GM10266 (cell line): Measurements from ENCODE around the gene CCDC57.
"Not testable (repeated sequence)": the region's sequence is repeated elsewhere in the genome, so short reads cannot be mapped to it uniquely, and the experiment has no call there.

ENCODE experiments used
- DNase-seq: peaks from one replicate; pipeline ENCODE4 v3.0.0; 2012; ENCODE audit errors: extremely low spot score
- TF ChIP-seq, protein P1 (sequence below): IDR thresholded peaks from 2 replicates; pipeline ENCODE4 v1.5.1; 2012; ENCODE audit warnings: mild to moderate bottlenecking, low read depth; ENCODE audit not compliant: control insufficient read depth, insufficient read depth; ENCODE audit errors: missing control alignments

The CCDC57 gene

GRCh38 chr17:82199496-82199895 is 13.1 kb downstream of the CCDC57 start:
- TF ChIP-seq, protein P1, sequence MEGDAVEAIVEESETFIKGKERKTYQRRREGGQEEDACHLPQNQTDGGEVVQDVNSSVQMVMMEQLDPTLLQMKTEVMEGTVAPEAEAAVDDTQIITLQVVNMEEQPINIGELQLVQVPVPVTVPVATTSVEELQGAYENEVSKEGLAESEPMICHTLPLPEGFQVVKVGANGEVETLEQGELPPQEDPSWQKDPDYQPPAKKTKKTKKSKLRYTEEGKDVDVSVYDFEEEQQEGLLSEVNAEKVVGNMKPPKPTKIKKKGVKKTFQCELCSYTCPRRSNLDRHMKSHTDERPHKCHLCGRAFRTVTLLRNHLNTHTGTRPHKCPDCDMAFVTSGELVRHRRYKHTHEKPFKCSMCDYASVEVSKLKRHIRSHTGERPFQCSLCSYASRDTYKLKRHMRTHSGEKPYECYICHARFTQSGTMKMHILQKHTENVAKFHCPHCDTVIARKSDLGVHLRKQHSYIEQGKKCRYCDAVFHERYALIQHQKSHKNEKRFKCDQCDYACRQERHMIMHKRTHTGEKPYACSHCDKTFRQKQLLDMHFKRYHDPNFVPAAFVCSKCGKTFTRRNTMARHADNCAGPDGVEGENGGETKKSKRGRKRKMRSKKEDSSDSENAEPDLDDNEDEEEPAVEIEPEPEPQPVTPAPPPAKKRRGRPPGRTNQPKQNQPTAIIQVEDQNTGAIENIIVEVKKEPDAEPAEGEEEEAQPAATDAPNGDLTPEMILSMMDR: no peak

GRCh38 chr17:82198092-82198491 is 14.6 kb downstream of the CCDC57 start:
- no peak for DNase-seq
- TF ChIP-seq, protein P1: no peak

More at GRCh38 chr17:82199496-82199895, 13.1 kb downstream of the CCDC57 start:
- no peak for DNase-seq

DNA sequence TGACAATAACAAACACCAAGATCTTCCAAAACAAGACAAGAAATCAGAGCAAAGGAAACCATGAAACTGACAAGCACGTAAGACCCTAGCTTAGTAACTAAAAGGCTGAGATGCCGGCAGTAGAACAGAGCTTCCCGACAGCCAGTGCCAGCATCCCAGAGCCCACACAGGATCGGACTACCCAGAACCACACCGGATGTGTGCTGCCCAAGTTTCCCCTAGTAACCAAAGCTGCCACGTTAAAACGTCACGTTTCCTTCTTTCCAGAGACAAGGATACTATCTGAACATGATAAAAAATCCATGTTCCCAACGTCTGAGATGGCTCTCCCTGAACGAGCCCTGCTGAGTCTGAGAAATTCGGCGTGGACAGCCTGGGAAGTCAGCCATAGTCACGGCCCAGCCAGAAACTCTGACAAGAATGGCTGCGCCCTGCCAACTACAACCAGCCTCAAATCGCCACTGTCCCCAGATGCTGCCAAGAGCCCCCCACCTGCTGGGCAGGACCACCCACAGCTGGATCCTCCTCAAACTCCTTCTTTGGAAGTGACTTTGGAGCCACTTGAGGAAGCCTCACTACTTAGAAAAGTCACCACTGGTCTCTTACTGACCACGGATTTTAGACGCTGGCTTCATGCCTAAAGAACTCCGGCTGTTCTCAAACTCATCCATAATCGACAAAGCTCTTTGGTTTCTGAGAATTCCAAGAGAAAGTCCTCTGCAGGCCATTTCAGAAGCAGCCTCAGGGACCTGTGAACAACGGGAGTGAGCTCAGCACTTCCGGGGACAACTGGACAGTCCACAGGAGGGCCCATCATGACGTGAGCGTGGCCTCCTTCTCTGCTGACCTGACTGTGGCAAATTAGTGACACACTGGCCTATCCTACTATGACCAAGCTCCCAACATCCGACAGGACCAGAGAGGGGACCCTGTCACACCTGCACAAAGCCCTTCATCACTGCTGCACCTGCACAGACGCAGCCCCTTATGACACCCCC is 16.7 kb downstream of the CCDC57 start:
- no peak for DNase-seq
- TF ChIP-seq, protein P1: no peak

GRCh38 chr17:82194765-82195164 is 17.9 kb downstream of the CCDC57 start:
- TF ChIP-seq, protein P1: no peak

GRCh38 chr17:82193520-82194220 is 19.0 kb downstream of the CCDC57 start:
- TF ChIP-seq, protein P1: no peak
- DNase-seq: no peak

More at GRCh38 chr17:82194765-82195164, 17.9 kb downstream of the CCDC57 start:
- DNase-seq: no peak

DNA sequence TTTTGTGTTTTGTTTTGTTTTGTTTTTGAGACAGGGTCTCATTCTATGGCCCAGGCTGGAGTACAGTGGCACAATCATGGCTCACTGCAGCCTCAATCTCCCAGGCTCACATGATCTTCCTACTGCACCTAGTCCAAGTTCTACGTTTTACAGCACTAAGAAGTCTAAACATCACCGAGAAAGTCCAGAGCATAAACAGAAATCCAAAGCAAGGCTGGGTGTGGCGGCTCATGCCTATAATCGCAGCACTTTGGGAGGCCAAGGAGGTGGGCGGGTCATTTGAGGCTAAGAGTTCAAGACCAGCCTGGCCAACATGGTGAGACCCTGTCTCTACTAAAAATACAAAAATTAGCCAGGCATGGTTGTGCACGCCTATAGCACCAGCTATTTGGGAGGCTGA is 19.6 kb downstream of the CCDC57 start:
- not testable (repeated sequence) for DNase-seq

GRCh38 chr17:82188001-82188961 is 24.4 kb downstream of the CCDC57 start:
- DNase-seq: no peak
- TF ChIP-seq, protein P1: no peak
